Stomach (tissue), 9 donors: ENCODE results near the gene CAPN9. TPM values are rescaled to one million over a fixed set of nuclear protein-coding genes. Genes with fewer than 3 reads are reported as not detected.

Source experiments
- DNase-seq, 2 donors: peaks; one replicate each; pipeline versions ENCODE4 v3.0.0 to v3.0.0-alpha.2; 2013 to 2019
- H3K27ac ChIP-seq, 5 donors: fragments of 200-600 bp in 4 of 5; sonication (generic) in 4 of 5; one replicate each; pipeline ENCODE4 v1.5.1; 2013 to 2019; ENCODE audit warnings: mild to moderate bottlenecking in 1 of 5, moderate library complexity in 1 of 5
- H3K27me3 ChIP-seq, 3 donors: fragments of 200-600 bp; sonication (generic); one replicate each; pipeline ENCODE4 v1.5.1; 2017 to 2019; ENCODE audit warnings: mixed run types in 1 of 3
- H3K36me3 ChIP-seq, 4 donors: fragments of 200-600 bp; sonication (generic); 1 replicate in 3 of 4; 2 replicates in 1 of 4; pipeline ENCODE4 v1.5.1; 2016 to 2019
- H3K4me1 ChIP-seq, 4 donors: fragments of 200-600 bp; sonication (generic); one replicate each; pipeline ENCODE4 v1.5.1; 2016 to 2019
- H3K4me3 ChIP-seq, 4 donors: fragments of 200-600 bp; sonication (generic) in 3 of 4; one replicate each; pipeline ENCODE4 v1.5.1; 2016 to 2019; ENCODE audit warnings: mild to moderate bottlenecking in 1 of 4
- H3K9me3 ChIP-seq, 4 donors: fragments of 200-600 bp; sonication (generic); one replicate each; pipeline ENCODE4 v1.5.1; 2016 to 2019
- CTCF ChIP-seq, 7 experiments: fragments of 450-650 bp in 4 of 7; fragments of 200-600 bp in 3 of 7; sonication (generic) in 3 of 7; IDR thresholded peaks; one replicate each; pipeline ENCODE4 v1.5.1; 2016 to 2019; ENCODE audit warnings: antibody characterized with exemption in 7 of 7, control low read depth in 2 of 7, mild to moderate bottlenecking in 1 of 7
- EP300 ChIP-seq: sonication (generic); formaldehyde crosslinking; IDR thresholded peaks from one replicate; pipeline ENCODE4 v1.6.1; 2017; ENCODE audit warnings: antibody characterized with exemption
- POLR2A ChIP-seq, 4 donors: fragments of 450-650 bp; IDR thresholded peaks; one replicate each; pipeline ENCODE4 v1.6.1; 2016; ENCODE audit warnings: antibody characterized with exemption in 4 of 4, control low read depth in 2 of 4, mild to moderate bottlenecking in 1 of 4, moderate library complexity in 1 of 4
- POLR2AphosphoS5 ChIP-seq, 3 donors: sonication (generic); formaldehyde crosslinking; IDR thresholded peaks; one replicate each; pipeline ENCODE4 v1.6.1; 2016; ENCODE audit warnings: antibody characterized with exemption in 3 of 3
- WGBS, 5 donors: extraction: QIAGEN DNeasy Blood & Tissue Kit in 3 of 5; methylation state at CpG; one replicate each; pipeline versions ENCODE4 v1.1.5 to v1.1.7; 2013 to 2018; 5-methylcytosine and 5-hydroxymethylcytosine counted together
- intact Hi-C: fragments of 100-400 bp; cut with DNase I; formaldehyde crosslinking; loops from one replicate; pipeline ENCODE4 v1.15.1; 2023; ENCODE audit warnings: low total_unique reads
- polyA plus RNA-seq, 3 donors: library from polyadenylated mRNA; stranded (reverse); fragments of 200-250 nt; gene quantifications; one replicate each; pipeline ENCODE4 v1.2.3, GENCODE V29; 2013
- total RNA-seq, 5 donors: library from RNA; depleted of rRNA; stranded (reverse); fragments of >200 nt; gene quantifications; one replicate each; pipeline versions ENCODE4 v1.1.0 to v1.2.3, GENCODE V29; 2014 to 2016
- donor health status: healthy with polysubstance abuse.
- donor health status: Bipolar disorder and iron deficiency.
- donor health status: healthy.

The CAPN9 gene
- total and polyA plus RNA-seq, 8 donors: 2.6 to 68.3 (median 46.7) TPM

- Histone ChIP-seq H3K9me3 (no peaks in the 10 kb centered on the region), H3K4me3 (no peak overlapping the region), H3K36me3 (no peaks in the 10 kb centered on the region), H3K4me1 (peaks cover 18 to 34% (median 25%) of the 10 kb centered on the region in 4 donors), H3K27me3 (no peaks in the 10 kb centered on the region), H3K27ac (no peak overlapping the region)
- TF ChIP-seq CTCF (IDR thresholded peaks at IDR 0.05) (no peak), EP300 (no peak), POLR2A (IDR thresholded peaks at IDR 0.05) (no peak), POLR2AphosphoS5 (IDR thresholded peaks at IDR 0.05) (no peak)
- WGBS, 5 donors: 82 to 95% (median 87%) methylated on average over 4 of the region's 4 CpGs
- intact Hi-C loops: no loop called here
- no peak for DNase-seq
Observed at GRCh38 chr1:230820568-230820967, 73.4 kb downstream of the CAPN9 start.

- TF ChIP-seq POLR2A (IDR thresholded peaks at IDR 0.05) (no peak), EP300 (no peak), CTCF (IDR thresholded peaks at IDR 0.05) (no peak), POLR2AphosphoS5 (IDR thresholded peaks at IDR 0.05) (no peak)
- intact Hi-C loops: no loop called here
- H3K27ac ChIP-seq: no peak overlapping the region
- no peaks in the 10 kb centered on the region for H3K36me3 ChIP-seq
- H3K27me3 ChIP-seq: no peaks in the 10 kb centered on the region
- peaks cover 24 to 42% (median 32%) of the 10 kb centered on the region in 4 donors for H3K4me1 ChIP-seq
- 71 to 92% (median 82%) methylated on average over 4 of the region's 4 CpGs for whole genome bisulfite sequencing, 5 donors
- no peaks in the 10 kb centered on the region for H3K9me3 ChIP-seq
- H3K4me3 ChIP-seq: no peak overlapping the region
- DNase-seq: no peak
Observed at GRCh38 chr1:230821346-230821745, 74.2 kb downstream of the CAPN9 start.

- intact Hi-C loops: no loop called here
- Histone ChIP-seq H3K4me3 (no peak overlapping the region), H3K4me1 (peaks cover 24 to 49% (median 37%) of the 10 kb centered on the region in 4 donors), H3K9me3 (no peaks in the 10 kb centered on the region), H3K27ac (peak overlapping the region in 2 of 5 donors; percentile 14 to 89), H3K27me3 (no peaks in the 10 kb centered on the region), H3K36me3 (no peaks in the 10 kb centered on the region)
- TF ChIP-seq POLR2AphosphoS5 (IDR thresholded peaks at IDR 0.05): peak in 1 of 3 donors; percentile 4
- no peak for TF ChIP-seq CTCF (IDR thresholded peaks at IDR 0.05)
- WGBS, 5 donors: 78 to 86% (median 83%) methylated on average over 13 of the region's 13 CpGs
- peak in 1 of 2 donors; percentile 66 for DNase-seq
Observed at GRCh38 chr1:230822092-230822581, 74.9 kb downstream of the CAPN9 start.

- Histone ChIP-seq H3K9me3 (no peaks in the 10 kb centered on the region), H3K27me3 (no peaks in the 10 kb centered on the region), H3K27ac (peak overlapping the region in 4 of 5 donors; percentile 83 to 89 (median 84)), H3K36me3 (no peaks in the 10 kb centered on the region), H3K4me3 (no peak overlapping the region), H3K4me1 (peaks cover 29 to 59% (median 42%) of the 10 kb centered on the region in 4 donors)
- intact Hi-C loops: no loop called here
- WGBS, 5 donors: 64 to 78% (median 71%) methylated on average over 4 to 6 of the region's 6 CpGs
- DNase-seq: peak in 1 of 2 donors; percentile 81
- TF ChIP-seq CTCF (IDR thresholded peaks at IDR 0.05) (no peak), EP300 (no peak), POLR2AphosphoS5 (IDR thresholded peaks at IDR 0.05) (no peak), POLR2A (IDR thresholded peaks at IDR 0.05) (no peak)
Observed at GRCh38 chr1:230823426-230823825, 76.2 kb downstream of the CAPN9 start.
